Iris pigment epithelial cell (primary cell): Measurements from ENCODE around the gene SCFD2.

Experiments
- DNase-seq: peaks from one replicate; pipeline ENCODE4 v3.0.0-alpha.2; 2011; ENCODE audit warnings: low read depth

The SCFD2 gene

GRCh38 chr4:52987392-52988056, 378.3 kb downstream of the SCFD2 start:
- DNase-seq: peak; percentile 70

GRCh38 chr4:52984462-52984881, 381.4 kb downstream of the SCFD2 start:
- DNase-seq: peak; percentile 8

GRCh38 chr4:52983563-52984303, 382.1 kb downstream of the SCFD2 start:
- peak; percentile 52 for DNase-seq

- no peak for DNase-seq
These were observed 382.9 kb downstream of the SCFD2 start for GRCh38 chr4:52982946-52983340.

GRCh38 chr4:52982255-52982945, 383.5 kb downstream of the SCFD2 start:
- DNase-seq: peak; percentile 72

- no peak for DNase-seq
These were observed 385.9 kb downstream of the SCFD2 start for GRCh38 chr4:52979821-52980590.

- DNase-seq: no peak
These were observed 386.8 kb downstream of the SCFD2 start for GRCh38 chr4:52979020-52979419.

- no peak for DNase-seq
These were observed 388.6 kb downstream of the SCFD2 start for GRCh38 chr4:52977252-52977651.

- no peak for DNase-seq
These were observed 389.2 kb downstream of the SCFD2 start for GRCh38 chr4:52976523-52977230.

GRCh38 chr4:52968691-52969090, 397.2 kb downstream of the SCFD2 start:
- no peak for DNase-seq

- no peak for DNase-seq
These were observed 397.6 kb downstream of the SCFD2 start for GRCh38 chr4:52968241-52968640.

- no peak for DNase-seq
These were observed 399.1 kb downstream of the SCFD2 start for GRCh38 chr4:52966781-52967180.

- DNase-seq: no peak
These were observed 399.7 kb downstream of the SCFD2 start for GRCh38 chr4:52966172-52966571.

- no peak for DNase-seq
These were observed 401.2 kb downstream of the SCFD2 start for GRCh38 chr4:52964561-52965101.

GRCh38 chr4:52964011-52964410, 401.9 kb downstream of the SCFD2 start:
- no peak for DNase-seq

GRCh38 chr4:52962721-52963120, 403.1 kb downstream of the SCFD2 start:
- no peak for DNase-seq

GRCh38 chr4:52961666-52962412, 404.0 kb downstream of the SCFD2 start:
- DNase-seq: no peak

- DNase-seq: peak; percentile 37
These were observed 406.3 kb downstream of the SCFD2 start for GRCh38 chr4:52959541-52959940.

GRCh38 chr4:52957835-52958631, 407.8 kb downstream of the SCFD2 start:
- peak; percentile 40 for DNase-seq

GRCh38 chr4:52957220-52957686, 408.6 kb downstream of the SCFD2 start:
- DNase-seq: peak; percentile 25
